Right atrium auricular region (tissue), 2 donors: ENCODE results near the gene PIWIL4. TPM values are rescaled to one million over a fixed set of nuclear protein-coding genes. Genes with fewer than 3 reads are reported as not detected.

Experiments
- DNase-seq: peaks from one replicate; pipeline ENCODE4 v3.0.0-alpha.2; 2019; ENCODE audit warnings: low spot score
- H3K27ac ChIP-seq, 2 donors: fragments of 200-600 bp; sonication (generic); 1 replicate in 1 of 2; 2 replicates in 1 of 2; pipeline ENCODE4 v1.5.1; 2016 to 2019
- H3K27me3 ChIP-seq, 2 donors: fragments of 200-600 bp; sonication (generic); one replicate each; pipeline versions ENCODE4 v1.5.1 to v1.6.0; 2017 to 2019
- H3K36me3 ChIP-seq: fragments of 200-600 bp; sonication (generic); one replicate; pipeline ENCODE4 v1.5.1; 2016
- H3K4me1 ChIP-seq, 2 donors: fragments of 200-600 bp; sonication (generic); one replicate each; pipeline versions ENCODE4 v1.5.1 to v1.6.0; 2017 to 2019
- H3K4me3 ChIP-seq, 2 donors: fragments of 200-600 bp; sonication (generic); 1 replicate in 1 of 2; 2 replicates in 1 of 2; pipeline ENCODE4 v1.5.1; 2017 to 2019; ENCODE audit warnings: mild to moderate bottlenecking in 1 of 2, moderate library complexity in 1 of 2
- H3K9me3 ChIP-seq, 2 donors: fragments of 200-600 bp; sonication (generic); one replicate each; pipeline ENCODE4 v1.5.1; 2019
- total RNA-seq, 2 donors: library from RNA; depleted of rRNA; stranded (reverse); fragments of >200 nt; gene quantifications; one replicate each; pipeline ENCODE4 v1.1.0, GENCODE V29; 2016
- TF ChIP-seq, protein P1 (sequence below), 2 donors: fragments of 200-600 bp; sonication (generic); IDR thresholded peaks; one replicate each; pipeline ENCODE4 v1.5.1; 2019; ENCODE audit warnings: antibody characterized with exemption in 2 of 2

Gene PIWIL4
- total RNA-seq, 2 donors from 2014 or later, result 1.8 to 3.2 TPM

DNA sequence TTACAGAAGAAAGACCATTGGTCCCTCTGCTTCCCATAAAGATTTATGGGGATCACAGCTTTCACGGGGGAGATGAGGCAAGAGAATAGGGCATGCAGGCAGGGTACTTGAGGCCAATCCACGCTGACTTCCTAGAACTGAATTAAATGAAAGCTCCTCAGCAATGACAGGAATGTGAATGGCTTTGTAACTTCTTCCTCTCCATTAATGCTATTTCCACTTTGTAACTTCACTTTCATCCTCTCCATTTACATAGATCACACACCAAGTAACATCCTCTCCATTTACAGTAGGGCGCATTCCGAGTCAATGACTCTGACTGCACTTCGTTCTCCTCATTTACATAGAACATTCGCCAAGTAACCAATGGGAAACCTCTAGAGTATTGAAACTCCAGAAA is 89.8 kb downstream of the PIWIL4 start:
- H3K4me1 ChIP-seq, result no peaks in the 10 kb centered on the region
- no peak overlapping the region for H3K4me3 ChIP-seq
- no peaks in the 10 kb centered on the region for H3K36me3 ChIP-seq
- TF ChIP-seq, protein P1, sequence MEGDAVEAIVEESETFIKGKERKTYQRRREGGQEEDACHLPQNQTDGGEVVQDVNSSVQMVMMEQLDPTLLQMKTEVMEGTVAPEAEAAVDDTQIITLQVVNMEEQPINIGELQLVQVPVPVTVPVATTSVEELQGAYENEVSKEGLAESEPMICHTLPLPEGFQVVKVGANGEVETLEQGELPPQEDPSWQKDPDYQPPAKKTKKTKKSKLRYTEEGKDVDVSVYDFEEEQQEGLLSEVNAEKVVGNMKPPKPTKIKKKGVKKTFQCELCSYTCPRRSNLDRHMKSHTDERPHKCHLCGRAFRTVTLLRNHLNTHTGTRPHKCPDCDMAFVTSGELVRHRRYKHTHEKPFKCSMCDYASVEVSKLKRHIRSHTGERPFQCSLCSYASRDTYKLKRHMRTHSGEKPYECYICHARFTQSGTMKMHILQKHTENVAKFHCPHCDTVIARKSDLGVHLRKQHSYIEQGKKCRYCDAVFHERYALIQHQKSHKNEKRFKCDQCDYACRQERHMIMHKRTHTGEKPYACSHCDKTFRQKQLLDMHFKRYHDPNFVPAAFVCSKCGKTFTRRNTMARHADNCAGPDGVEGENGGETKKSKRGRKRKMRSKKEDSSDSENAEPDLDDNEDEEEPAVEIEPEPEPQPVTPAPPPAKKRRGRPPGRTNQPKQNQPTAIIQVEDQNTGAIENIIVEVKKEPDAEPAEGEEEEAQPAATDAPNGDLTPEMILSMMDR (IDR thresholded peaks at IDR 0.05), result no peak
- H3K27me3 ChIP-seq, result no peaks in the 10 kb centered on the region
- no peaks in the 10 kb centered on the region for H3K9me3 ChIP-seq
- peak; percentile 4 for DNase-seq
- H3K27ac ChIP-seq, result no peak overlapping the region

DNA sequence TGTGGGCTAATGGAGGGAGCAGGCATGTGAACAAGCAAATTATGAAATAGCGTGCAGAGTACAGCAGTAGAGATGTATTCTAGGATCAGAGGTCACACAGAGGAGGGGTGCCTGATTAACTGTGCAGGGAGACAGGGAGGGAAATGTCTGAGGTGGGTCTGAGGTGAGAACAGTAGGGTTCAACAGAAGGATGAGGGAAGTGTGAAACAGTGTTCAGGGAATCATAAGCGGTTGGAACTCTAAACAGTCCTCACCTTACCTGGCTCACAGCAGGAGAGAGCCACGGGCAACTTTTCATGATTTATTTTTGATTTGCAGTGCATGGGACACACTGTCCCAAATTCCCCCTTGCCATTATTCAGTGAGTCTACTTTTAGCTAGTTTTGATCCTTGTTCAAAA is 90.5 kb downstream of the PIWIL4 start:
- Histone ChIP-seq H3K4me1 (no peaks in the 10 kb centered on the region), H3K4me3 (no peak overlapping the region), H3K27me3 (no peaks in the 10 kb centered on the region), H3K36me3 (no peaks in the 10 kb centered on the region), H3K27ac (no peak overlapping the region), H3K9me3 (no peaks in the 10 kb centered on the region)
- no peak for DNase-seq
- TF ChIP-seq, protein P1 (IDR thresholded peaks at IDR 0.05), result no peak

DNA sequence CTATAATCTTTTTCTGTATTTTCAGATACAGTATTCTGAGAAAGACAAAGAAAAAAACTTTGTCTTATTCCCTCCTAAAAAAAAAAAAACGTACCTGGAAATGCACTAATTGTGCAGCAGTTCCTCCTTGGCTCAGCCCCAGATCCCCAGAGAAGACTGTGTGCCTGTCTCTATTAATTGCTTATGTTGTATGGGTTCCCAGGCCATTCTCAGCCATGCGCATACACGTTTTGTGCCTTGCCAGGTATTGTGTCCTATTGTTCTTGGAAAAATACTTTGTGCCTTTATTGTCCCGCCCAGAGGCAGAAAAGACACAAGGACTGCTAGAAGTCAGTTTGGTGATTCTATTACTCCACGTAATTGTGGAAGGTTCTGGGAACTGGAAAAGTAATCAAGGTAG is 91.2 kb downstream of the PIWIL4 start:
- H3K36me3 ChIP-seq, result no peaks in the 10 kb centered on the region
- no peaks in the 10 kb centered on the region for H3K9me3 ChIP-seq
- H3K27ac ChIP-seq, result no peak overlapping the region
- TF ChIP-seq, protein P1 (IDR thresholded peaks at IDR 0.05), result no peak
- H3K27me3 ChIP-seq, result no peaks in the 10 kb centered on the region
- DNase-seq, result no peak
- H3K4me1 ChIP-seq, result no peaks in the 10 kb centered on the region
- no peak overlapping the region for H3K4me3 ChIP-seq

DNA sequence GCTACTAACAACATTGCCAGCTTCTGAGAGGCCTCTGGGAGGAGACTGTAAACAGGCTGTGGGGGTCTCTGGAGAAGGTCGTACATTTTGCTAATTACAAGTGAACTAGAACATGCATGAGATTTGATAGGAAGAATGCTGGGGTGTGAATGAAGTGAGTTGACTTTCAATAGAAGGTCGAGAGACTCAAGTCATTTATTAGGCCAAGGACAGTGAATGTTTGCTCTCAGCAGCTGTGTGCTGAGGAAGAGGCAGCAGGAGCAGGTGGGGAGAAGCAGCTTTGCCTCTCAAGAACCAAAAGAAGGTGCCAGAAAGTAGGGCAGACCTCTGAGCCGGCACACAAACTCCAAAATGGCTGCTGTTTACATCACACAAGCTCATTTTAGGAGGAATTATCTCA is 91.7 kb downstream of the PIWIL4 start:
- H3K27ac ChIP-seq, result no peak overlapping the region
- TF ChIP-seq, protein P1 (IDR thresholded peaks at IDR 0.05), result no peak
- no peaks in the 10 kb centered on the region for H3K36me3 ChIP-seq
- no peaks in the 10 kb centered on the region for H3K9me3 ChIP-seq
- no peaks in the 10 kb centered on the region for H3K27me3 ChIP-seq
- H3K4me3 ChIP-seq, result no peak overlapping the region
- no peaks in the 10 kb centered on the region for H3K4me1 ChIP-seq
- no peak for DNase-seq

DNA sequence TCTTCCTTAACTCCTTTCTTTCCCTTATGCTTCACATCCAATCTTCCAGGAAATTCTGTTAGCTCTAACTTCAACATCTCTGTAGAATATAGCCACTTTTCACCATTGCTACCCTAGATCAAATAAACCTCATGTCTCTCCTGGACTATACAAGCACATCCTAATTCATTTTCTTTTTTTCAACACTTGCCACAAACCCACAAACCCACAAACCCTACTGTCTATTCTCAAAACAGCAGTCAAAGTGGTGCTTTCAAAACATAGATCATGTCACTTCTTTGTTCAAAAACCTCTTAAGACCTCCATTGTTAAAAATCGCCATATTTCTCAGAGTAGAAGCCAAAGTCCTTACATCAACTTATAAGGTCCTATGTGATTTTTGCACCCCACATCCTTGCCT is 94.3 kb downstream of the PIWIL4 start:
- no peaks in the 10 kb centered on the region for H3K27me3 ChIP-seq
- no peaks in the 10 kb centered on the region for H3K9me3 ChIP-seq
- no peak for DNase-seq
- no peaks in the 10 kb centered on the region for H3K36me3 ChIP-seq
- H3K4me3 ChIP-seq, result no peak overlapping the region
- H3K4me1 ChIP-seq, result no peaks in the 10 kb centered on the region
- H3K27ac ChIP-seq, result no peak overlapping the region
- TF ChIP-seq, protein P1 (IDR thresholded peaks at IDR 0.05), result no peak

DNA sequence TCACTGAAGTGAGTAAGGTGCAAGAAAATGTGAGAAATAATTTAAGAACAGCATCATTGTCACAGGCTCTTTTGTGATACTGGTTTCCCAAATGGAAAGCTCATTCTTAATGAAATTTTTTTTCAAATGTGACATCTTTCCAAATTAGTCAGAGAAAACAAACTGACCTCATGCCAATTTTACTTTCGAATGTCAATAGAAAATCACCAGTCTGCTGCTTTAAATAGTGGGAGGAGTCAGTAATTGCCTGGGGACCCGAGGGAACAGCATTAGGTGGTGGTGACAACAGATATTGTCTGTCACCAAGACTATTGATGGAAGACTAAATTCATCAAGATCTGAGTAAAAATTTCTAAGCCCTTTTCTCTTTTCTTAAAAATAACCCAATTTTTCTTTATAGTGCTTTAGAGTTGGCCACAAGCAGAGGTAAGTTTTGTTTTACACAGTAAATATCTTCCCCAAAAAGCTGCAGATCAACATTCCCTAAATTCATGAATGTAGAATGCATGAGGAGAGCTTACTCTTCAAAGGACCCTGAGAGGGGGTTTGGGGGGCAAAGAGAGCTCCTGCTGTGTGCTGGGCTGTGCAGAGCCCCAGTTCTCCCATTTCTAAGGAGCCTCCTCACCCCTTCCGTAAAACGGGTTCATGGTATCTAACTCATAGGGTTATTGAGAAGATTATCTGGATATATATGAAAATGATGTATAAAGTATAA is 95.1 kb downstream of the PIWIL4 start:
- TF ChIP-seq, protein P1 (IDR thresholded peaks at IDR 0.05), result no peak
- H3K9me3 ChIP-seq, result no peaks in the 10 kb centered on the region
- no peaks in the 10 kb centered on the region for H3K36me3 ChIP-seq
- no peak overlapping the region for H3K4me3 ChIP-seq
- no peak for DNase-seq
- no peaks in the 10 kb centered on the region for H3K4me1 ChIP-seq
- no peaks in the 10 kb centered on the region for H3K27me3 ChIP-seq
- H3K27ac ChIP-seq, result no peak overlapping the region
